ENCODE measurements around the gene MAMDC2.

The MAMDC2 gene

GRCh38 chr9:70049672-70050271, 6.1 kb downstream of the MAMDC2 start:
- Histone ChIP-seq H3K4me1 (ENCODE audit: control insufficient read depth, insufficient read depth, low read length) (peaks cover 2% of the 10 kb centered on the region; the same call in 1 of the 2 replicates), H3K27ac (ENCODE audit: low read length) (no peak overlapping the region), H3K4me3 (ENCODE audit: low read length) (no peak overlapping the region), H3K36me3 (ENCODE audit: control insufficient read depth, insufficient read depth, low read length) (no peaks in the 10 kb centered on the region), H3K9me3 (ENCODE audit: control insufficient read depth, insufficient read depth, low read length) (no peaks in the 10 kb centered on the region), H3K27me3 (ENCODE audit: control insufficient read depth, insufficient read depth, low read length) (no peaks in the 10 kb centered on the region)
- DNase-seq (ENCODE audit: low read depth, low spot score) = no peak
- WGBS (ENCODE audit: insufficient coverage, insufficient read length) = no CpG with 5 or more reads among the region's 6 CpGs

DNA sequence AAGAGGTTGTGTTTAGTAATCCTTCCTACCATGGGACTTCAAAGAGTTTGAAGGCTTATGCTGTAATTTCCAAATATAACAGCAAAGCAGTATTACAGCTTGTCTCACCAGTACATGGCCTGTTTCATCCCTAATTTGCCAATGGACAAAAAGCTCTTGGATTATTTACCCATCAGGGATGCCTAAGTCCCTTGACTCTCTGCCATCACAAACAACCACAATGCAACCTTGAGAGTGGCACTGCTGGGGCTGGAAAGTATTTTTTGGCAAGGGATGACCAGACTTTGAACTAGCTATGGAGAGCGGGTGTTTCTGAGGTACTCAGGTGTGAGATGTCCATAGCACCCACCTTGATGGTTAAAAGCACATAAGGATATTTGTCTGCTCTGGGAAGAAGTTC, 9.1 kb downstream of the MAMDC2 start:
- H3K9me3 ChIP-seq (ENCODE audit: control insufficient read depth, insufficient read depth, low read length) = no peaks in the 10 kb centered on the region
- WGBS (ENCODE audit: insufficient coverage, insufficient read length) = no CpG with 5 or more reads among the region's 1 CpG
- no peak overlapping the region for H3K27ac ChIP-seq (ENCODE audit: low read length)
- DNase-seq (ENCODE audit: low read depth, low spot score) = no peak
- no peaks in the 10 kb centered on the region for H3K27me3 ChIP-seq (ENCODE audit: control insufficient read depth, insufficient read depth, low read length)
- H3K4me3 ChIP-seq (ENCODE audit: low read length) = no peak overlapping the region
- no peaks in the 10 kb centered on the region for H3K36me3 ChIP-seq (ENCODE audit: control insufficient read depth, insufficient read depth, low read length)
- no peaks in the 10 kb centered on the region for H3K4me1 ChIP-seq (ENCODE audit: control insufficient read depth, insufficient read depth, low read length)

DNA sequence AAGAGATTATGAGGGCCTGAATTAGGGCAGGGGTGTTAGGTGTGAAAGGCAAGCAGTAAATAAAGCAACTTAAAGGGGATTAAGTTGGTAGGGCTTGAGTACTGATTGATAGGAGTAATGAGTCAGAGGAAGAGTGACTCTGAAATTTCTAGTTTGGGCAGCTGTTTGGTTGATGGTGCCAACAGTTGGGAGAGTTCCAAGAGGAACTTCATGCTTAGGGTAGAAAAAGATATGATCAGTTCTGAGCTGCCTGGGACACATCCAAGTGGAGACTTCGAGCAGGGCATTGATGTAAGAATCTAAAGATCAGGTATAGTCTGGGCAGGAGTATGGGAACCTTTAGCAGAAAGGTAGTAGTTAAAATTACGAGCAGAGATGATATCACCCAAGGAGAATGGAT, 10.2 kb downstream of the MAMDC2 start:
- no peaks in the 10 kb centered on the region for H3K36me3 ChIP-seq (ENCODE audit: control insufficient read depth, insufficient read depth, low read length)
- H3K4me3 ChIP-seq (ENCODE audit: low read length) = no peak overlapping the region
- H3K27ac ChIP-seq (ENCODE audit: low read length) = no peak overlapping the region
- no peaks in the 10 kb centered on the region for H3K27me3 ChIP-seq (ENCODE audit: control insufficient read depth, insufficient read depth, low read length)
- no peaks in the 10 kb centered on the region for H3K4me1 ChIP-seq (ENCODE audit: control insufficient read depth, insufficient read depth, low read length)
- DNase-seq (ENCODE audit: low read depth, low spot score) = no peak
- WGBS (ENCODE audit: insufficient coverage, insufficient read length) = no CpG with 5 or more reads among the region's 2 CpGs
- no peaks in the 10 kb centered on the region for H3K9me3 ChIP-seq (ENCODE audit: control insufficient read depth, insufficient read depth, low read length)

DNA sequence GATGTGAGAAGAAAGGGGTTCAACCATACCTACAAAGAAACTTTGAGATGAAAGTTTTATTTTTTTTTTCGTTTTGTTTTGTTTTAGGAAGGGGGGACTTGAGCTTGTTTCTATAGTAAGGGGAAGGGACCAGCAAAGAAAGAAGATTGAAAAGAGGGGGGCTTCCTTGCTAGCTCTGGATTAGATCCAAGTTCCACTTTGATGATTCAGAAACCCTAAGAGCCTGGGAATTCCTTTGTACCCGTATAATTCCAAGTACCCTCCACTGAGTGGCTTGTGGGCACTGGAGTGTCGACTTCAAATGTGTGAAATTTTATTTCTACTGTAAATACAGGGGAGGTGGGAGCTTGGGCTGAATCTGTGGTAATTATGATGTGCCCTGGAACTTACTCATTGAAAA, 10.9 kb downstream of the MAMDC2 start:
- DNase-seq (ENCODE audit: low read depth, low spot score) = no peak
- no peak overlapping the region for H3K27ac ChIP-seq (ENCODE audit: low read length)
- no peak overlapping the region for H3K4me3 ChIP-seq (ENCODE audit: low read length)
- no peaks in the 10 kb centered on the region for H3K9me3 ChIP-seq (ENCODE audit: control insufficient read depth, insufficient read depth, low read length)
- no peaks in the 10 kb centered on the region for H3K27me3 ChIP-seq (ENCODE audit: control insufficient read depth, insufficient read depth, low read length)
- H3K4me1 ChIP-seq (ENCODE audit: control insufficient read depth, insufficient read depth, low read length) = no peaks in the 10 kb centered on the region
- no peaks in the 10 kb centered on the region for H3K36me3 ChIP-seq (ENCODE audit: control insufficient read depth, insufficient read depth, low read length)
- 100% methylated on average over 1 of the region's 3 CpGs for WGBS (ENCODE audit: insufficient coverage, insufficient read length)

- no CpG with 5 or more reads among the region's 3 CpGs for WGBS (ENCODE audit: insufficient coverage, insufficient read length)
- Histone ChIP-seq H3K27ac (ENCODE audit: low read length) (no peak overlapping the region), H3K27me3 (ENCODE audit: control insufficient read depth, insufficient read depth, low read length) (no peaks in the 10 kb centered on the region), H3K4me1 (ENCODE audit: control insufficient read depth, insufficient read depth, low read length) (no peaks in the 10 kb centered on the region), H3K36me3 (ENCODE audit: control insufficient read depth, insufficient read depth, low read length) (no peaks in the 10 kb centered on the region), H3K4me3 (ENCODE audit: low read length) (no peak overlapping the region), H3K9me3 (ENCODE audit: control insufficient read depth, insufficient read depth, low read length) (no peaks in the 10 kb centered on the region)
- no peak for DNase-seq (ENCODE audit: low read depth, low spot score)
Measured at GRCh38 chr9:70055406-70056210, 12.0 kb downstream of the MAMDC2 start.

DNA sequence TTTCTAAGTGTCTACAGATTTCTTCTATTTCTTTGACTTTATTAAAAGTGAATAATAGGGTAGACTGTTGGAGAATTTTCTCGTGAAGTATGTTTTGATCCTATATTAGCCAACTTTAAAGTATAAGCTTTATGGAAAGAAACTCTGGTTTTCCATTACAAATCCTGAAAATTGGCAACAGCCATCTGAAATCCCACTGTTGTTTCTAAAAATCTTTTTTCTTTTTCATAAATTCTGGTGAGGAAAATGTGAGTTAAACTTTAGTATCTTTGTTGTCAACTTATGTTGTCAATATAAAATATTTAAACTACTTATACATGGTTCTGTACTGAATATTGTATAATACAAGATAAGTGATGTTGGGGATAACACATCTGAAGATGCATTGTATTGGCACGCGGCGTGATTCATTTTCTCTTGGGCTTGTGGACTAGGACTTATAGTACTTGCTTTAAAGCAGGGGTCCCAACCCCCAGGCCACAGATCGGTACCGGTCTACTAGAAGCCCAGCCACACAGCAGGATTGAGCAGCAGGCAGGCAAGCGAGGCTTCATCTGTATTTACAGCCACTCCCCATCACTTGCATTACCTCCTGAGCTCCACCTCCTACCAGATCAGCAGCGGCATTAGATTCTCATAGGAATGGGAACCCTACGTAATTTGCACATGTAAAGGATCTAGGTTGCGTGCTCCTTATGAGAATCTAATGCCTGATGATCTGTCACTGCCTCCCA, 12.7 kb downstream of the MAMDC2 start:
- H3K9me3 ChIP-seq (ENCODE audit: control insufficient read depth, insufficient read depth, low read length) = no peaks in the 10 kb centered on the region
- WGBS (ENCODE audit: insufficient coverage, insufficient read length) = no CpG with 5 or more reads among the region's 10 CpGs

DNA sequence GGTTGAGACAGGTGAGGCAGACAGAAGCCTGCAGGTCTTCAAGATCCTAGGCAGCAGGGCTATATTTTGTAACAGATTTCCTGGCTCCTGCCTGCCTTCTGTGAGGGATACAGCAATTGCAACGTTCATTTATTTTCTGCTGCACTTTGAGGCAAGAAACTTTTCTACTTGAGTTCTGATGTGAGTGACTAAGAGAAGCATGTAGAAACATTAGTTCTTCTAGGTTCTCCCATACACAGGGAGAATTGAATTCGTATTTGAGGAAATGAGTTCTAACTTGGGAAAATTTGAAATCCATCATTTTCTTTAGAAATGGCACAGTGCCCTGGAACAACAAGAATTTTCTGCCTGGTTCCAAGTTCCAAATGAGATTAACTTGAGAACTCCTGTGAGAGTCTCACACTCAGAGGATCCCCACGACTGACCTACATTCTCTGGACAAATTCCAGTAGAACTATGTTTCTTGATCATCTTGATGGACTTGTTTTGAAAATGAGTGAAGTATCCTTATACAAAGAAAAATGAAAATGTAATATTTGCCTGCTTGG, 15.0 kb downstream of the MAMDC2 start:
- WGBS (ENCODE audit: insufficient coverage, insufficient read length) = no CpG with 5 or more reads among the region's 3 CpGs
- Histone ChIP-seq H3K27ac (ENCODE audit: low read length) (no peak overlapping the region), H3K4me3 (ENCODE audit: low read length) (no peak overlapping the region), H3K4me1 (ENCODE audit: control insufficient read depth, insufficient read depth, low read length) (no peaks in the 10 kb centered on the region), H3K27me3 (ENCODE audit: control insufficient read depth, insufficient read depth, low read length) (no peaks in the 10 kb centered on the region), H3K36me3 (ENCODE audit: control insufficient read depth, insufficient read depth, low read length) (no peaks in the 10 kb centered on the region), H3K9me3 (ENCODE audit: control insufficient read depth, insufficient read depth, low read length) (no peaks in the 10 kb centered on the region)
- no peak for DNase-seq (ENCODE audit: low read depth, low spot score)

More for the DNA sequence above, 12.7 kb downstream of the MAMDC2 start:
- Histone ChIP-seq H3K4me1 (ENCODE audit: control insufficient read depth, insufficient read depth, low read length) (no peaks in the 10 kb centered on the region), H3K4me3 (ENCODE audit: low read length) (no peak overlapping the region), H3K36me3 (ENCODE audit: control insufficient read depth, insufficient read depth, low read length) (no peaks in the 10 kb centered on the region), H3K27ac (ENCODE audit: low read length) (no peak overlapping the region), H3K27me3 (ENCODE audit: control insufficient read depth, insufficient read depth, low read length) (no peaks in the 10 kb centered on the region)
- no peak for DNase-seq (ENCODE audit: low read depth, low spot score)

DNA sequence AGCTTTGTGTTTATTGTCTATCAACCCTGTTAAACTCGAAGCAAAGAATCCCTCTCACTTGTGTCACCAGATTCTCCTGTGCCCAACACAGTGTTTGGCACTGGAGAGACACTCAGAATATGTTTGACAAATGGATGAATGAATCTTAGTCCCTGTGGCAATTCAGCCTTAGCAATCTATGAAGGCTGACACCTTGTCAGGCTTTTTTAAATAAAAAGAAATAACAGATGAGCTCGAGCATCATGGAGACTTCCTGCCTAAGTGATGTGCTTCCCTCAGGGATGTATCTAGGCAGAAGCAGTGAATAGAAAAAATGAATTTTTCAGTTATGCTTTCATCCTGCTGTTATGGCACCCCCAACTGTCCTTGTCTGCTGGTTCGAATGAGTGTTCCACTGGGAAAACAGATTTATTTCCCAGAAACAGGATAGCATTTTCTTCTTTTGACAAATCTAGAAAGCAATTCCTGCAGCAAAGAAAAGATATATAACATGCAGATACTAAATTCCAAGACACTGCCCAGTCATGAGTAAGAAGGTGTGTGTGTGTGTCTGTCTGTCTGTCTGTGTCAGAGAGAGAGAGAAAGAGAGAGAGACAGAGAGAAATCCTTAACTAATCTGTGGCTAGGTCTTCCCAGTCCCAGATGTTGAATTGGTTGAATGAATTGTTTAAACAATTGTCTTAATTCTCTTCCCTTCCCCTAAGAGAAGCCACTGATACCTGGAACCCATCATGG, 16.7 kb downstream of the MAMDC2 start:
- H3K36me3 ChIP-seq (ENCODE audit: control insufficient read depth, insufficient read depth, low read length) = no peaks in the 10 kb centered on the region
- H3K9me3 ChIP-seq (ENCODE audit: control insufficient read depth, insufficient read depth, low read length) = no peaks in the 10 kb centered on the region
- no peak overlapping the region for H3K27ac ChIP-seq (ENCODE audit: low read length)
- H3K4me3 ChIP-seq (ENCODE audit: low read length) = no peak overlapping the region
- WGBS (ENCODE audit: insufficient coverage, insufficient read length) = no CpG with 5 or more reads among the region's 3 CpGs
- DNase-seq (ENCODE audit: low read depth, low spot score) = no peak
- no peaks in the 10 kb centered on the region for H3K4me1 ChIP-seq (ENCODE audit: control insufficient read depth, insufficient read depth, low read length)
- H3K27me3 ChIP-seq (ENCODE audit: control insufficient read depth, insufficient read depth, low read length) = no peaks in the 10 kb centered on the region

DNA sequence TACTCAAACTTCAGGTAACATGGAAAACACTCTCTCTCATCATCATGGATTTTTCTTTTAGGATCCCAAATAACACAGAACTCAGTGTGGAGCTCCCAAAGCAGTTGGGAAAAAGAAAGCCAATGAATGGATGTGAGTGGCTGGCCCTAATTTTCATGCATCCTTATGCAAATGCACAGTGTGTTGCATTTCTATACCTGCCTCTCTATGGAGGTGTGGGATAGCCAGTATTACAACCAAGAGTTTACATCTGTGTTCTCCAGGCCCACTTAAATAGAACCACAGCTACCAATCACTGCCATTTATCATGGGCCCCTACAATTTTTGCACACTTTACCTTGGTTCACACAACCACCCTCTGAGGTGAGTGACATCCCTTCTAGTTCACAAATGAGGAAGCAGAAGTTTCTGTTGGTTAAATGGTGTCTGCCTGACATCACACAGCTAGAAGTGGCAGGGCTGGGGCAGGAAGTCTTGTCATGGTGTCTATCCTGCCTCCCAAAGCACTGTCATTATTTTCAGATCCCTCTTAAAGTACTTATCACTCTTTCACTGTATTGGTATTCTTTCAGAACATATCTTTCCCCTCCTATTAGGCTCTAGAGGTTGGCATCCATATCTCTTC, 17.3 kb downstream of the MAMDC2 start:
- no peaks in the 10 kb centered on the region for H3K4me1 ChIP-seq (ENCODE audit: control insufficient read depth, insufficient read depth, low read length)
- H3K4me3 ChIP-seq (ENCODE audit: low read length) = no peak overlapping the region
- H3K36me3 ChIP-seq (ENCODE audit: control insufficient read depth, insufficient read depth, low read length) = no peaks in the 10 kb centered on the region
- no peak for DNase-seq (ENCODE audit: low read depth, low spot score)
- H3K27me3 ChIP-seq (ENCODE audit: control insufficient read depth, insufficient read depth, low read length) = no peaks in the 10 kb centered on the region
- H3K27ac ChIP-seq (ENCODE audit: low read length) = no peak overlapping the region
- no peaks in the 10 kb centered on the region for H3K9me3 ChIP-seq (ENCODE audit: control insufficient read depth, insufficient read depth, low read length)

DNA sequence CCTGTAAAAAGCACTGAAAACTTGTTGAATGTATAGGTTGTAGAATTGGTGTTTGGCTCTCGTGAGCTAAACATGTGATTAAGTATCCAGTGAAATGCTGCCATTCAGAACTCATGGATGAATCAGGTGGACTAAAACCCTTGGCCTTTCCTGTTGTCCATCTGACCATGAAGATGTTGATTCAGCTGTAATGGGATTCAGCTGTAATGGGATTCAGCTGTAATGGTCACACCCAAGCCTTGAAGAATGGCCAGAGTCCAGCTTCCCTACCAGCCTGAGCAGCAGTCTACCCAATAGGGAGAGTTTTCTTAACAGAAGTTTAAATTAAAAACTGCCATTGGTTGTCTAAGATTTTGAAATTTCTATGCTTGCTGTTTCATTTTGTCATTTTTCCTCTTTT, 18.1 kb downstream of the MAMDC2 start:
- no peaks in the 10 kb centered on the region for H3K4me1 ChIP-seq (ENCODE audit: control insufficient read depth, insufficient read depth, low read length)
- no peak for DNase-seq (ENCODE audit: low read depth, low spot score)
- H3K4me3 ChIP-seq (ENCODE audit: low read length) = no peak overlapping the region
- H3K9me3 ChIP-seq (ENCODE audit: control insufficient read depth, insufficient read depth, low read length) = no peaks in the 10 kb centered on the region
- H3K36me3 ChIP-seq (ENCODE audit: control insufficient read depth, insufficient read depth, low read length) = no peaks in the 10 kb centered on the region
- no peak overlapping the region for H3K27ac ChIP-seq (ENCODE audit: low read length)
- no peaks in the 10 kb centered on the region for H3K27me3 ChIP-seq (ENCODE audit: control insufficient read depth, insufficient read depth, low read length)
- WGBS (ENCODE audit: insufficient coverage, insufficient read length) = no CpG with 5 or more reads among the region's 1 CpG
